Transverse colon (tissue), 4 donors: ENCODE measurements around the gene ZFYVE21. TPM values are rescaled to one million over a fixed set of nuclear protein-coding genes. Genes with fewer than 3 reads are reported as not detected.

ENCODE experiments used
- DNase-seq: peaks from one replicate; pipeline ENCODE4 v3.0.0-alpha.2; 2019
- H3K27ac ChIP-seq, 4 donors: fragments of 200-600 bp; sonication (generic); 2 replicates each; pipeline ENCODE4 v1.5.1; 2016 to 2018; ENCODE audit warnings: inconsistent platforms in 4 of 4
- H3K27me3 ChIP-seq: fragments of 200-600 bp; sonication (generic); 2 replicates; pipeline ENCODE4 v1.5.1; 2017; ENCODE audit warnings: inconsistent platforms
- H3K36me3 ChIP-seq, 4 donors: fragments of 200-600 bp; sonication (generic); 2 replicates each; pipeline ENCODE4 v1.5.1; 2017 to 2019; ENCODE audit warnings: inconsistent platforms in 4 of 4
- H3K4me1 ChIP-seq, 4 donors: fragments of 200-600 bp; sonication (generic); 2 replicates each; pipeline ENCODE4 v1.5.1; 2017 to 2020; ENCODE audit warnings: inconsistent platforms in 4 of 4
- H3K4me3 ChIP-seq, 4 donors: fragments of 200-600 bp; sonication (generic); 1 replicate in 1 of 4; 2 replicates in 3 of 4; pipeline versions ENCODE4 v1.5.1 to v1.6.1; 2017 to 2019; ENCODE audit warnings: inconsistent platforms in 4 of 4
- H3K9me3 ChIP-seq, 2 donors: fragments of 200-600 bp; sonication (generic); 2 replicates each; pipeline ENCODE4 v1.5.1; 2017 to 2019; ENCODE audit warnings: inconsistent platforms in 2 of 2
- CTCF ChIP-seq, 5 experiments: fragments of 200-600 bp in 3 of 5; fragments of 450-650 bp in 2 of 5; sonication (generic) in 3 of 5; IDR thresholded peaks; 1 replicate in 2 of 5; 2 replicates in 3 of 5; pipeline ENCODE4 v1.5.1; 2016 to 2017; ENCODE audit warnings: antibody characterized with exemption in 5 of 5, inconsistent platforms in 3 of 5, mild to moderate bottlenecking in 2 of 5, moderate library complexity in 1 of 5
- EP300 ChIP-seq: sonication (generic); formaldehyde crosslinking; IDR thresholded peaks from one replicate; pipeline ENCODE4 v1.6.1; 2017; ENCODE audit warnings: antibody characterized with exemption, low read depth
- POLR2A ChIP-seq: fragments of 450-650 bp; IDR thresholded peaks from one replicate; pipeline ENCODE4 v1.6.1; 2016; ENCODE audit warnings: antibody characterized with exemption, mild to moderate bottlenecking, moderate library complexity
- POLR2AphosphoS5 ChIP-seq, 3 donors: sonication (generic); formaldehyde crosslinking; IDR thresholded peaks; one replicate each; pipeline ENCODE4 v1.6.1; 2016; ENCODE audit warnings: antibody characterized with exemption in 3 of 3
- WGBS, 2 donors: methylation state at CpG; one replicate each; pipeline ENCODE4 v1.1.5; 2018; ENCODE audit warnings: low coverage in 1 of 2; 5-methylcytosine and 5-hydroxymethylcytosine counted together
- in situ Hi-C, 4 donors: fragments of 200-750 bp; cut with MboI; loops; one replicate each; pipeline versions ENCODE4 v1.15.0 to v1.15.1; 2017; ENCODE audit warnings: low sequenced_read_pairs in 3 of 4, low pct_ligation_motif_present in 1 of 4, low pct_unique_long_range_greater_than_20kb in 1 of 4
- intact Hi-C: fragments of 100-400 bp; cut with DNase I; formaldehyde crosslinking; loops from one replicate; pipeline ENCODE4 v1.15.1; 2023; ENCODE audit warnings: low total_unique reads
- total RNA-seq, 4 donors: library from RNA; depleted of rRNA; stranded (reverse); fragments of >200 nt; gene quantifications; one replicate each; pipeline ENCODE4 v1.1.0, GENCODE V29; 2016

ZFYVE21 gene
- total RNA-seq, 4 donors from 2014 or later = 90.2 to 214 (median 137) TPM

DNA sequence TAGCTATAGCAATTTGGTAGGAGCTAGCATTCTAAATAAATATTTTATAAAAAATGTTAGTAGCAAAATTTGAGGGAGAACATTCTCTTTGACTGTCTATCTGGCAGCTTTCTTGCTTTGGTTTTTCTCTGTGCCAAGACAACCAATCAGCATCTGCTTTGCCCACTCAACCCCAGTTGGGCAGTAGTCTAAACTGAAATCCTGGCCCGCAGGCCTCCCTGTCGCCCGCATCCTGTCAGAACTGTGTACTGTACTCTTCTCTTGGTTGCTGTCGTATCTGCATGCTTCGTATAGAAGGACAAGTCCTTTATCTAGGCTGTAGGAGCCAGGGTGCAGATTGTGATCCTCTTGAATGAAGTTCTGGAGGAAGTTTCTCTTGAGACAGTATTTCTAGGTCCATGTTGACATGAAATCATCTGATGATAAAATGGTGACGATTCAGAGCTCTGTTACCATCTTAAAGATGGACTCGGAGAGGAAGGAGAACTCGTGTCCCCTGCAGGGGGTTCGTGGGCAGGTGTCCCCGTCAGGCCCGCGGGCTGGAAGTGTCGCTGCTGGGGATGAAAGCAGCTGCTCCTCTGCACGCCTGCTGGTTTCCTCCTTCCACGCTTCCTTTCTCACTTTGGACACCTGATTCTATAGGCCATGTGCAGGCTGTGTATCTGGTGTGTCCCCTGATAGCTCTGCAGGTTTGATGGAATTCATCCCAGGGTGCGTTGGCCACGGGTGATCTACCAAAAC lies 34.9 kb upstream of the ZFYVE21 start:
- 90% methylated on average over 17 of the region's 17 CpGs; no CpG with 5 or more reads in 1 of the 2 donors for WGBS, 2 donors
- TF ChIP-seq CTCF (IDR thresholded peaks at IDR 0.05) (no peak), POLR2AphosphoS5 (IDR thresholded peaks at IDR 0.05) (no peak), POLR2A (no peak)
- H3K36me3 ChIP-seq = peaks cover 0 to 89% (median 41%) of the 10 kb centered on the region in 4 donors
- no peaks in the 10 kb centered on the region for H3K27me3 ChIP-seq
- no peak overlapping the region for H3K4me3 ChIP-seq
- in situ Hi-C loops (no loop called here), intact Hi-C loops (no loop called here)
- no peak for DNase-seq
- H3K27ac ChIP-seq = no peak overlapping the region
- peaks cover 0 to 7% (median 0%) of the 10 kb centered on the region in 4 donors for H3K4me1 ChIP-seq
- H3K9me3 ChIP-seq = no peaks in the 10 kb centered on the region

GRCh38 chr14:103683139-103683538 lies 32.5 kb upstream of the ZFYVE21 start:
- Histone ChIP-seq H3K4me1 (peaks cover 0 to 7% (median 0%) of the 10 kb centered on the region in 4 donors), H3K27me3 (no peaks in the 10 kb centered on the region), H3K9me3 (no peaks in the 10 kb centered on the region), H3K4me3 (no peak overlapping the region), H3K36me3 (peaks cover 0 to 79% (median 36%) of the 10 kb centered on the region in 4 donors), H3K27ac (no peak overlapping the region)
- in situ Hi-C loops = no loop called here
- DNase-seq = no peak
- intact Hi-C loops = no loop called here
- TF ChIP-seq POLR2AphosphoS5 (IDR thresholded peaks at IDR 0.05) (no peak), CTCF (IDR thresholded peaks at IDR 0.05) (no peak), EP300 (no peak), POLR2A (no peak)
- 81 to 90% methylated on average over 6 to 15 of the region's 15 CpGs for WGBS, 2 donors

- TF ChIP-seq CTCF (IDR thresholded peaks at IDR 0.05) (no peak), POLR2AphosphoS5 (IDR thresholded peaks at IDR 0.05) (no peak), POLR2A (no peak), EP300 (no peak)
- no peak overlapping the region for H3K4me3 ChIP-seq
- intact Hi-C loops (no loop called here), in situ Hi-C loops (no loop called here)
- no peaks in the 10 kb centered on the region for H3K27me3 ChIP-seq
- peaks cover 0 to 70% (median 34%) of the 10 kb centered on the region in 4 donors for H3K36me3 ChIP-seq
- 93 to 100% methylated on average over 1 to 6 of the region's 6 CpGs for WGBS, 2 donors
- H3K27ac ChIP-seq = no peak overlapping the region
- peaks cover 0 to 8% (median 0%) of the 10 kb centered on the region in 4 donors for H3K4me1 ChIP-seq
- no peaks in the 10 kb centered on the region for H3K9me3 ChIP-seq
- DNase-seq = no peak
These were observed 31.1 kb upstream of the ZFYVE21 start for GRCh38 chr14:103684471-103684870.

- no peaks in the 10 kb centered on the region for H3K27me3 ChIP-seq
- H3K4me3 ChIP-seq = no peak overlapping the region
- H3K27ac ChIP-seq = no peak overlapping the region
- intact Hi-C loops (no loop called here), in situ Hi-C loops (no loop called here)
- TF ChIP-seq POLR2A (no peak), POLR2AphosphoS5 (IDR thresholded peaks at IDR 0.05) (no peak), CTCF (IDR thresholded peaks at IDR 0.05) (no peak), EP300 (no peak)
- no peak for DNase-seq
- peaks cover 0 to 6% (median 0%) of the 10 kb centered on the region in 4 donors for H3K4me1 ChIP-seq
- peaks cover 0 to 66% (median 32%) of the 10 kb centered on the region in 4 donors for H3K36me3 ChIP-seq
- H3K9me3 ChIP-seq = no peaks in the 10 kb centered on the region
- WGBS, 2 donors = 93 to 96% methylated on average over 3 to 15 of the region's 15 CpGs
These were observed 30.7 kb upstream of the ZFYVE21 start for GRCh38 chr14:103684871-103685270.
